C1 segment of cervical spinal cord (tissue), 14 donors: Measurements from ENCODE around the gene ADGRE3.
A peak's percentile ranks its signal among the peaks of the same experiment; 100 is the strongest.
"Not testable (repeated sequence)": the region's sequence is repeated elsewhere in the genome, so short reads cannot be mapped to it uniquely, and the experiment has no call there.

Source experiments
- DNase-seq, 14 donors: peaks; one replicate each; lab custom pipeline; 2025; lab: John Stamatoyannopoulos, UW

The ADGRE3 gene

GRCh38 chr19:14599548-14600147 is 75.0 kb downstream of the ADGRE3 start:
- DNase-seq = no peak

- no peak for DNase-seq
Measured at GRCh38 chr19:14595558-14595957, 79.1 kb downstream of the ADGRE3 start.

GRCh38 chr19:14589433-14589832 is 85.2 kb downstream of the ADGRE3 start:
- DNase-seq = not testable (repeated sequence)

GRCh38 chr19:14585187-14585586 is 89.5 kb downstream of the ADGRE3 start:
- DNase-seq = not testable (repeated sequence)

- not testable (repeated sequence) for DNase-seq
Measured at GRCh38 chr19:14584372-14584771, 90.3 kb downstream of the ADGRE3 start.

- DNase-seq = peak in 1 of 14 donors; percentile 18
Measured at GRCh38 chr19:14582894-14583340, 91.7 kb downstream of the ADGRE3 start, which contains the start of gene CLEC17A. CLEC17A (plus strand) TSS chr19:14583084; CDS start chr19:14583161, 77 bp downstream.

GRCh38 chr19:14580623-14581237 is 93.9 kb downstream of the ADGRE3 start:
- DNase-seq = no peak

GRCh38 chr19:14577885-14578427 is 96.7 kb downstream of the ADGRE3 start:
- no peak for DNase-seq

- DNase-seq = no peak
Measured at GRCh38 chr19:14577264-14577663, 97.4 kb downstream of the ADGRE3 start.

GRCh38 chr19:14576363-14576762 is 98.3 kb downstream of the ADGRE3 start:
- no peak for DNase-seq

- DNase-seq = no peak
Measured at GRCh38 chr19:14575428-14575980, 99.1 kb downstream of the ADGRE3 start.

- peak; percentile 31 to 92 (median 85) for DNase-seq
Measured at GRCh38 chr19:14571695-14572490, 102.8 kb downstream of the ADGRE3 start, which contains the start of gene NDUFB7. NDUFB7 (minus strand) TSS chr19:14572066; CDS start chr19:14572000, 66 bp downstream.

GRCh38 chr19:14570864-14571527 is 103.6 kb downstream of the ADGRE3 start:
- DNase-seq = no peak
